Colonic mucosa (tissue), 4 donors: Measurements from ENCODE around the gene FAM117A. TPM values are rescaled to one million over a fixed set of nuclear protein-coding genes. Genes with fewer than 3 reads are reported as not detected.

Experiments used
- DNase-seq: peaks from one replicate; pipeline ENCODE4 v3.0.0-alpha.2; 2020
- H3K27ac ChIP-seq: fragments of 200-600 bp; one replicate; pipeline ENCODE4 v1.8.0; 2021
- H3K27me3 ChIP-seq: fragments of 200-600 bp; one replicate; pipeline ENCODE4 v1.8.0; 2021
- H3K36me3 ChIP-seq: fragments of 200-600 bp; one replicate; pipeline ENCODE4 v1.8.0; 2021
- H3K4me1 ChIP-seq: fragments of 200-600 bp; one replicate; pipeline ENCODE4 v1.8.0; 2021; ENCODE audit warnings: mild to moderate bottlenecking
- H3K4me3 ChIP-seq: fragments of 200-600 bp; one replicate; pipeline ENCODE4 v1.8.0; 2021
- H3K9ac ChIP-seq, 2 donors: one replicate each; pipeline ENCODE4 v1.7.0; 2013; ENCODE audit warnings: control low read depth in 2 of 2, low read depth in 2 of 2, low read length in 2 of 2
- H3K9me3 ChIP-seq: fragments of 200-600 bp; one replicate; pipeline ENCODE4 v1.8.0; 2021
- intact Hi-C: fragments of 100-400 bp; cut with DNase I; formaldehyde crosslinking; loops from one replicate; pipeline ENCODE4 v1.14.1; 2022
- total RNA-seq, 2 donors: library from RNA; stranded (reverse); fragmentation: NEBNext Ultra II Directional in 1 of 2; extraction: Animal tissue kit (Norgen Biotek cat#: 25700) in 1 of 2; gene quantifications; one replicate each; pipeline ENCODE4 v1.2.1, GENCODE V29; 2021
- TF ChIP-seq, protein P1 (sequence below): fragments of 200-600 bp; IDR thresholded peaks from one replicate; pipeline ENCODE4 v1.8.0; 2022; ENCODE audit warnings: antibody characterized with exemption, mild to moderate bottlenecking
- donor health status: healthy.
- donor health status: DM: no; HTN: no; CAD: no.
- donor health status: DM: no; HTN: no; CAD: no.

The FAM117A gene
- total RNA-seq, 2 donors from 2014 or later, result 6.3 to 7.9 TPM

DNA sequence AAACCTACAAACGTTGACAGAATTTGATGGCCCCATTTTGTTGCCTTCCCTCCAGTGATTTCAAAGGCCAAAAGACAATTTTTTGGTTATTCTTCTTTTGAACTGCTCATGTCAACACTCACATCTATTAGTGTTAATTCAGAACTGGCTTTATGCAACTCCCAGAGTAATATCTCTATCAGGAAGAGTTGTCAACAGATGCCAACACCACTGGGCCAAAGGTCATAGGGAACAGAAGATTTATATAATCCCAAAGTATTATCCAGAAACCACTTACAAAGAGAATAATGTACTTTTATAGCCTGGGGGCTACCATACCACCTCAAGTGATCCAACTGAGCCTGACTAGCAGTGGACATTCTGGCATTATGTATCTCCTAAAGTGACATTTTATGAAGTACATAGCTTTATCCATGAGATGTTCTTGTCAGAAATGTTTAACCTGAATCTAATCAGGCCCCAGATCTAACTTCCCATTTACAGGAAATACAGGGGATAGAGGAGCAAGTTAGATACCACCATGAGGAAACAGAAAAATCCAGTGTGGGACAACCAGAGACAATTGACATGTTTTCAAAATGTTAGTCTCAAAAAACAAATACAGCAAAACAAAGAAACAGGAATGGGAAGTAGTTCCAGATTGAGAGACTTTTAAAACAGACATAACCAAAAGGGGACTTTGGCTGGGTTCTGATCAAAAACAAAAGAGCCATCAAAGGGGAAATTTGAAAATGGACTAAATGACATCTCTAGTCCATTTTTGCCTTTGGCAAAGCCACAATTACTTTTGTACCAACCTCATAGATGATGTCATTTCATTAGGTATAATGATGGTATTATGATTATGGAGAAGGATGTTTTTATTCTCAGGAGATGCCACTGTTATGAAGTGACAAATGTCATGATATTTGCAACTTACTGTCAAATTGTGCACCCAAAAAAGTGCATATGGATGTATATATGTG is 18.5 kb downstream of the FAM117A start:
- H3K9me3 ChIP-seq, result no peaks in the 10 kb centered on the region
- intact Hi-C loops, result no loop called here
- H3K27me3 ChIP-seq, result no peaks in the 10 kb centered on the region
- no peak overlapping the region for H3K4me3 ChIP-seq
- peaks cover 4% of the 10 kb centered on the region for H3K4me1 ChIP-seq
- no peak for DNase-seq
- peak overlapping the region; percentile 54 for H3K27ac ChIP-seq
- no peak overlapping the region for H3K9ac ChIP-seq
- no peaks in the 10 kb centered on the region for H3K36me3 ChIP-seq
- TF ChIP-seq, protein P1, sequence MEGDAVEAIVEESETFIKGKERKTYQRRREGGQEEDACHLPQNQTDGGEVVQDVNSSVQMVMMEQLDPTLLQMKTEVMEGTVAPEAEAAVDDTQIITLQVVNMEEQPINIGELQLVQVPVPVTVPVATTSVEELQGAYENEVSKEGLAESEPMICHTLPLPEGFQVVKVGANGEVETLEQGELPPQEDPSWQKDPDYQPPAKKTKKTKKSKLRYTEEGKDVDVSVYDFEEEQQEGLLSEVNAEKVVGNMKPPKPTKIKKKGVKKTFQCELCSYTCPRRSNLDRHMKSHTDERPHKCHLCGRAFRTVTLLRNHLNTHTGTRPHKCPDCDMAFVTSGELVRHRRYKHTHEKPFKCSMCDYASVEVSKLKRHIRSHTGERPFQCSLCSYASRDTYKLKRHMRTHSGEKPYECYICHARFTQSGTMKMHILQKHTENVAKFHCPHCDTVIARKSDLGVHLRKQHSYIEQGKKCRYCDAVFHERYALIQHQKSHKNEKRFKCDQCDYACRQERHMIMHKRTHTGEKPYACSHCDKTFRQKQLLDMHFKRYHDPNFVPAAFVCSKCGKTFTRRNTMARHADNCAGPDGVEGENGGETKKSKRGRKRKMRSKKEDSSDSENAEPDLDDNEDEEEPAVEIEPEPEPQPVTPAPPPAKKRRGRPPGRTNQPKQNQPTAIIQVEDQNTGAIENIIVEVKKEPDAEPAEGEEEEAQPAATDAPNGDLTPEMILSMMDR, result no peak

DNA sequence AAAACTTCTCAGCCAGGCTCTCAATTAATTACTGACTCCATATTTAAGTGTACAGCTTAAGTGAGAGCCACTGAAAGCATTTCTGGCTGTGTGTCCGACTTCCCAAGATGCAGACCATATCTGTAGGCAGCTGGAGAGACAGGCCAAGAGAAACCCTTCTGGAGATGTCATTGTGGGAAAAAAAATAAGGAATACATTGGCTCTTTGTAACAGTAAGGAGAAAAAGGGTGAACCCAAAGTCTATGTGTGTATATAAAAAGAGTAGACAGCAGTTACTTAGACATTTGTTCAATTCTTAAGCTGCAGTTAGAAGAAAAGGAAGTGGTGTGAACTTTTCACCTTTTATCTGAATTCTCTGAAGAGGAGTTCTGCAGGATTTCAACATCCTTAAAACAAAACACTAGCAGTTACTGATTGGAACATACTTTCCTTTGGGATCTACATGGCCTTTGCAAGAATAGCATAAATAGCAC is 21.7 kb downstream of the FAM117A start:
- Histone ChIP-seq H3K27me3 (no peaks in the 10 kb centered on the region), H3K36me3 (no peaks in the 10 kb centered on the region), H3K9ac (peak overlapping the region in 1 of 2 donors; percentile 47), H3K4me1 (peaks cover 4% of the 10 kb centered on the region), H3K27ac (peak overlapping the region; percentile 72), H3K4me3 (no peak overlapping the region), H3K9me3 (no peaks in the 10 kb centered on the region)
- intact Hi-C loops, result no loop called here
- TF ChIP-seq, protein P1, result no peak
- DNase-seq, result no peak

DNA sequence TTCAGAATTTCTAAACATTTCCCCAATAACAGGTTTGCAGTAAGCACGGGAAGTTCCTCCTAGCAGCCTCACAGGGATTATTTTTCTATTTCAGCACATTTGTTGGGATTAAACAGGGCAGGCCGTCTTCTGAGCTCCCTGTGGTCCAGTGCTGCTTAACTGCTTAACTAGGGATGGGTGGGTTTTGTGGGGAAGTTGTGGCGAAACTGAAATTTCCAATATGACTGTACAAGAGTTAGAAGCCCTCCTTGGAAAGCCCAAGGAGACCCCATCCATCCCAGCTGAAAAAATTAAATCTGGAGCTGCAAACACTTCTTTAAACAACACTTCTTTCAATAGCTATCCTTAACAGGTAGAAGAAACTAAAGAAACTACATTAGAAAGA is 22.2 kb downstream of the FAM117A start:
- Histone ChIP-seq H3K9me3 (no peaks in the 10 kb centered on the region), H3K27me3 (no peaks in the 10 kb centered on the region), H3K4me1 (peaks cover 4% of the 10 kb centered on the region), H3K27ac (peak overlapping the region; percentile 72), H3K4me3 (no peak overlapping the region), H3K9ac (peak overlapping the region in 1 of 2 donors; percentile 59), H3K36me3 (no peaks in the 10 kb centered on the region)
- no peak for DNase-seq
- TF ChIP-seq, protein P1, result no peak
- intact Hi-C loops, result no loop called here

DNA sequence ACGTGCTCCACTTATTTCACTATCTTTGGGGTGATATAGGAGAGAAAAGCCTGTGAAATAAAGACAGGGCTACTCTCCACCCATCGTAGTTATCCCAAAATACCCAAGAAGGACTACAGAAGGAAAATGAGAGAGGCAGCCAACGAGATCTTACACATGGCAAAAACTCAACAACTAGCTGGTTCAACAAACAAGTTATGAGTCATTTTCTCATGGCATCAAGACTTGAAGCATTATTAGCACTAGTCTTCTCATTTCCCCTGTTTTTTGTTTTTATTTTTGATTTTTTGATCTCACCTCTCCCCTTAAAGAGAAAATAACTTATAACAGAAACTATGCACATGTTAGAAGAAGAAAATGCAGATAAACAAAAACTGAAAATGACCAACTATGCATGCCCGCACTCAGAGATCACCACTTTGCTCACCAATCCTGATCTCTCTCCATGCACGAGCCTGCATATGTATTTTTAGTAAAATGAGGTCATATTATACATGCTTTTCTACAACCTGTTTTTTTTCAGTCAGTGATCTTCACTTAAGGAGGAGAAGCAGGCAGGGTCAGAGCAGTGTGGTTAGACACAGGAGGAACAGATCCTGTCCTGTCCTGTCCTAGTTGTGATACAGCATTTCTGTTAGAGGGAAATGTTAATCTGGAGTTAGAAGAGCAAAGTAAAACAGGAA is 22.8 kb downstream of the FAM117A start:
- Histone ChIP-seq H3K27ac (peak overlapping the region; percentile 72), H3K27me3 (no peaks in the 10 kb centered on the region), H3K4me1 (peaks cover 4% of the 10 kb centered on the region), H3K36me3 (no peaks in the 10 kb centered on the region), H3K9me3 (no peaks in the 10 kb centered on the region), H3K9ac (peak overlapping the region in 1 of 2 donors; percentile 59), H3K4me3 (no peak overlapping the region)
- TF ChIP-seq, protein P1, result no peak
- intact Hi-C loops, result no loop called here
- DNase-seq, result no peak

DNA sequence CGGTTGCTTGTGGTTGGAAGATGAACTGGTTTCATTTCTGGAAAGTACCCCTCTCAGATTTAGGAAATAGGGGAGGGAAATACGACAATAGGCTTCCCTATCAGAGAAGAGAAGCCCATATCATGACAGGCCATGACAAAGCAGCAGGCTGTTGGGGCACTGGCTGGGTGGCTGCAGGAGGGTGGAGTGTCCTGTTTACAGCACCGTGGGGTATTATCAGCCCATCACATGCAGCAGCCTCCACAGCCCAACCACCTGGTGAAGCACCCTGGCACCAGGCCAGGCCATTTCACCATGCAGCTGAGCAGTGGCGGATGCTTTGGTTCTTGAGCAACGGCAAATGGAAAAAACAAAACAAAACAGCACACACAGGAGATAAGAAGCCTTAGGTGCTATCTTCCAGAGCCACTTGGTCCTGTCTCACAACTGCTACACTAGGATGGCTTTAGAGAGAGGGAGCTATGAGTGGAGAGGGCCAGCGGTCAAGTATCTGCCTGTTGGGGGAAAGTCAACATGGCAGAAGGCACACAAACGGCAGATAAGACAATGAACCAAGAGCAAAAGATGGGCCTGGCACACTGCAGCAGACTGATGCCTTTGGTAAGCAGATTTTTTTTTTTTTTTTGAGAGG is 24.2 kb downstream of the FAM117A start:
- H3K4me3 ChIP-seq, result no peak overlapping the region
- H3K4me1 ChIP-seq, result peaks cover 4% of the 10 kb centered on the region
- no peaks in the 10 kb centered on the region for H3K9me3 ChIP-seq
- H3K9ac ChIP-seq, result peak overlapping the region in 1 of 2 donors; percentile 48
- H3K27me3 ChIP-seq, result no peaks in the 10 kb centered on the region
- intact Hi-C loops, result no loop called here
- TF ChIP-seq, protein P1, result no peak
- peak overlapping the region; percentile 72 for H3K27ac ChIP-seq
- H3K36me3 ChIP-seq, result no peaks in the 10 kb centered on the region
- peak; percentile 52 for DNase-seq
